GM19452 (cell line): ENCODE data around the gene DTX4.

Source experiments
- ATAC-seq: cut with Tn5 transposase; IDR thresholded peaks from one replicate; pipeline ENCODE4 v1.9.1; 2021; ENCODE audit not compliant: unreplicated experiment

DTX4 gene

DNA sequence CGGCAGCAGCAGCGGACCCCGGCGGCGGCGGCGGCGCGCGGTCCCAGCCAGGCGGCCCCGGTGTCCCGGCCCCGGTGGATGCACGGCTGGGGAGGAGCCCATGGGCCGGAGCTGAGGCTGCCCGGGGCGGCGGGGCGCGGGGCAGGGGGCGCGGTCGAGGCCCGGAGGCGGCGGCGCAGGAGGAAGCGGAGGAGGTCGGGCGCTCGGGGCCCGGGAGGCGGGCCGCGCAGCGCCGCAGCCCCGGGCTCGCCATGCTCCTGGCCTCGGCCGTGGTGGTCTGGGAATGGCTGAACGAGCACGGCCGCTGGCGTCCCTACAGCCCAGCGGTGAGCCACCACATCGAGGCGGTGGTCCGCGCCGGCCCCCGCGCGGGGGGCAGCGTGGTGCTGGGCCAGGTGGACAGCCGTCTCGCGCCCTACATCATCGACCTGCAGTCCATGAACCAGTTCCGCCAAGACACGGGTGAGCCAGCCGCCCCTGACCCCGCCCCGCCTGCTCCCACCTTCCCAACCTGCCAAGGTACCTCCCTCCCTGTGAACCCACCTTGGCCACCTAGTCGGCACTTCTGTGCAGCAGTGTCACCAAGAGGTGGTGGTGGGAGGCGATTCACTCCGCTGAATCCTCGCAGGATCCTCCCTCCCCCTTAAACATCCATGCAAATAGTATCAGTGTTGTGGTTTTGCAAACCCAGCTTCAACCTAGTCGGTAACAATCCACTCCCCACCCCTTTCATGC lies 580 bp downstream of the DTX4 start:
- peak; percentile 35 for ATAC-seq

DNA sequence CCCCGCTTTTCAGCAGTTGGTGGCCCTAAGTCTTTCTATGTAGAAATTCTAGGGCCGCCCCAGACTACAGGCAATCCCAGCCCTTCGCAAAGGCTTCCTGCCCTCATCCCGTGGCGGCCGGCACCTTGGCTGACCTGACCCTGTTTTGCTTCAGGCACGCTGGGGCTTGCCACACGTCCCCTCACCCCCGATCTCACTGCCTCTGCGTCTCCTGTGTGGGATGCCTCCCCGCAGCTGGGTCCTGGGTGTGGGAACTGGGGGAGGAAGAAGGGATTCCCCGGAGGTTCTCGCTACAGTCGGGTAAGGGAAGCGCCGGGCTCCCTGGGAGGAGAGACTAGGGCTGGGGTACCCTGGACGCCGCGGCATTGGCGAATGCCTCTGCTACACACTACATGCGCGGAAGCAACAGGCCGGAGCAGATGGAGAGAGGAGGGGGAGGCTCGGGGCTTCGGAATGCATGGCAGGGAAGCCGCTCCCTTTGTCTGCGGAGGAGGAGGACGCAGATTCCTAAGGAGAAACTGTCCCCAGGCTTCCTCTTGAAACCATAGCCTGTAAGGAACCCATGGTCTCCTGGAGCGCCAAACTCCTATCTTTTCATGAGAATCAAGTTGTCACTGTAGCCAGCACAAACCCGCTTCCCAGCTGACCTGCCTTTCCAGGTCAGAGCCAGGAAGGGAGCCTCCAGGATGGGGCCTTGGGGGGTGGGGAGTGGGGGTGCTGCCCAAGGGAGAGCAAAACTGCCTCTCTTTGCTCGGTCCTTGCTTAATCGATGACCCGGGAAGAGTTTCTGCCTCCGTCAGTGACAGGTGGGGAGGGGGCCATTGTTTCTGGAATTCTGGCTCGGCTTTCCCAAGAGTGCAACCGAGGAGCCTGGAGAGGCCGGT lies 1.4 kb downstream of the DTX4 start:
- no peak for ATAC-seq

- no peak for ATAC-seq
Measured at GRCh38 chr11:59173964-59174663, 2.2 kb downstream of the DTX4 start.

DNA sequence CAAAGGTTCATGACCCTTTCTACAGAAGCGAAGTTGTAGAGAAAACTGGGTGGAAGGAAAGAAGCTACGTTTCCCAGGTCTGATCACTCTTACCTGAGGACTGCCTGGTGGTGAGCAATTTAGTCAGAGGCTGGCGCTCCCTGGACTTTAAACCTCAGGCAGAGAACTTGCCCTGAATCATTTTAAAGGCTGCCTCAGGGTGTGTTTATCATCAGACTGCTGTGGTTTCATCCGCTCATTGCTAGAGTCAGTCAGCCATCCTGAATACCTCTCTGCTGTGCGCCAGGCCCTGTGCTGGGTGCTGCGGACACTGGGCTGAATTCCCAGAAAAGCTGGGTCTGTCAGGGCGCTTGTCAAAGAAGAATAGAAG lies 2.7 kb downstream of the DTX4 start:
- ATAC-seq: no peak

DNA sequence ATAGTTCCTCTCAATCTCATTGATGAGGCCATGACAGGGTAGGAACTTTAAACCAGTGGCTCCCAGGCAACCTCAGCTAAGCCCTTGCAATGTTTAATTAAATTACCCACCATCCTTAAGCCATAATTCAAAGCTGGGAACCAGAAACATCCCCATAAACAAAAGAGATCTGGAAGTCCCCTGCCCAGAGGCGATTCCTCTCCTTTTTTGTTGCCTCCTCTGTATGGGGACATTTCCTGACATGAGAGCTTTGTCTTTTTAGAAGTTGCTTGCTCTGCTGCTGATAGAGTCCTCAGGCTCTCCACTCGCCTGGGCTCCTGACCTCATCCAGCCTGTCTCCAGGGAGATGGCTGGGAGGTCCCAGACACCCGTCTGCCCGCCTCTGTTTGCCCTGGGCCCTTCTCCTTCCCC lies 3.2 kb downstream of the DTX4 start:
- no peak for ATAC-seq

DNA sequence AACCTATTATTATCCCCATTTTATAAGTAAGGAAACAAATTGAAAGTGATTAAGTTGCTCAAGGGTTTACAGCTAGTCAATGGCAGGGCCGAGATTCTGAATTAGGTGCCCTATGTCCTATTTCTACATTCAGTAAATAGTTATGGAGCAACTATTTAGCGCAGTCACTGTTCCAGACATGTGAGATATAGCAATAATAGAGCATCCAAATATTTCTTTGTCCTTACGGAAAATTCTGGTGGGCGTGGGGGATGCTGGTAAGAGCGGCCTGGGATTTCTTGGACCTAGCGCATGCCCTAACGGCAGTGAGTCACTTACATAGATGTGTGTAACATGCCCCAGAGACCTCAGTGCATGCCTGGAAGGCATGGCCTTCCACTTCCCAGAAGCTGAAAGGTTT lies 4.4 kb downstream of the DTX4 start:
- ATAC-seq: no peak

DNA sequence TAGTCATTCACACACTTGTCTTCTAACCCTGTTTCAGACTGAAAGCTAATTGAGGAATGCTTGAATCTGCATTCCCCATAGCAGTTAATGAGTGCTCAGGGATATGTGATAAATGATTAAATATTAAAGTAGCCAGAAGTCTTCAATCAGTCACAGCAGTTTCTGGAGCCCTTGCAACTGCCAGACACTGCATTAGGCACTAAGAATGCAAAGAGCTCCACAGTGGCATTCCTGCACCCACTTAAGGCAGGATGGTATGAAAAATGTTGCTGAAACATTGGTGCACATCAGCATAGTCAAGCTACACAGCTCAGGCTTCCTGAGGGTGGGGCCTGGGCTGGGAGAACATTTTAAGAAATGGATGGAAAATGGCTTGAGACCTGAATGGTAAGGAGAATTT lies 6.5 kb downstream of the DTX4 start:
- no peak for ATAC-seq

DNA sequence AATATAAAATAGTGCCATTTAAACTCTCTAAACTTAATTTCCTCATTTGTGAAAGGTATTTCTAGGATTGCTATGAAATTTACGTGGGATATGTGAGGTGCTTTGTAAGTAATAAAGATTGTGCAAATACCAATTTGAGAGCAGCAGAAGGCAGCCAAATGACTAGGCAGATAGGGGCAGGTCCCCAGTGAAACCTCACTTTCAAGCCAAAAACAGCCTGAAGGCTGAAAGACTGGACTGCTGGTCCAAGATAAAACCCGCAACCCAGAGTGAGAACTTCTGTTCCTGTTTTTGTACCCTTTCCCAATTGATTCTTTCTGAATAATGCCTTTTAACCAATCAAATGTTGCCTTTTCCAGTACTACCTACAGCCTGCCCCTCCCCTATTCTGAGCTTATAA lies 7.2 kb downstream of the DTX4 start:
- no peak for ATAC-seq

DNA sequence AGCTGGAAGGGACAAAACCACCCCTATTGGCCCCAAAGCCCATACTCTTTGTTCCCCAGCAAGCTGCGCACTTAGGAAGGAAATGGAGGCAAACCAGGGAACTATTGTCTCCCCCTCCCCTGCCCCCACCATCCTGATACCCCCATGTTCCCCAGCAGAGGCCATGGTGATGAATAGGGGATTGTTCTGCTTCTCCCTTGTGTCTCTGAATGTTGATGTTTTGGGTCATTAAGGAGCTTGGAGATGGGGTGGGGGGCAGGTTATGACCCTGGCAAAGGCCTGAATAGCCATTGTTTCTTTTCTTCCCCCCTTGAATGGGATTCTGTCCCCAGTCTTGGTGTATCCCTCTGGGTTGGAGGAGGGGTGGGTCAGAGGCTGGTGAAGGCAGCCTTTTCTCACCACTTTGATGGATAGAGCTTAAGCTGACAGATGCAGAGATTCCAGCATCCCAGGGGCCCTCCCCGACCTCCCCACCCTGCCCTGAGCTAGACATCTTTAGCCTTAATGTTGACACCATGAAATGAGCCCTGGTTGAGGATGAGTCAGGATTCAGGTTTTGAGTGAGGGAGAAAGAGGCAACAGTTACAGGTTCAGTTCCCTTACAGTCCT lies 8.3 kb downstream of the DTX4 start:
- ATAC-seq: no peak

DNA sequence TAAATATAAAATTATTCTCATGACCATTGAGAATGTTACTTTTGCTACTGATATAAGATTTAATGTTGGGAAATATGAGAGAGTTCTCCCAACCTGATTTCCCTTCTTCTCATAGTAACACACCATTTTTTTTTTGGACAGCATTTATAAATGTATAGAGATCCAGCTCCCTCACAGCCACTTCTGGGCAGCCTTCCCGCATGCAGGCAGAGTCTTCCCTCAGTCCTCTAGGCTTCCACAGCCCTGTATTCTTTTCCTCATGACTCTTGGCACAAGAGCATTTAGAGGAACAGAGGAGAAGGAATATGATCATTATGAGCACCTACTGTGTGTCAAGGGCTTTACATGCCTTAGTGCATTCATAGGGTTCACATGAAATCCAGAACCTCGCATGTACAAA lies 9.0 kb downstream of the DTX4 start:
- no peak for ATAC-seq

DNA sequence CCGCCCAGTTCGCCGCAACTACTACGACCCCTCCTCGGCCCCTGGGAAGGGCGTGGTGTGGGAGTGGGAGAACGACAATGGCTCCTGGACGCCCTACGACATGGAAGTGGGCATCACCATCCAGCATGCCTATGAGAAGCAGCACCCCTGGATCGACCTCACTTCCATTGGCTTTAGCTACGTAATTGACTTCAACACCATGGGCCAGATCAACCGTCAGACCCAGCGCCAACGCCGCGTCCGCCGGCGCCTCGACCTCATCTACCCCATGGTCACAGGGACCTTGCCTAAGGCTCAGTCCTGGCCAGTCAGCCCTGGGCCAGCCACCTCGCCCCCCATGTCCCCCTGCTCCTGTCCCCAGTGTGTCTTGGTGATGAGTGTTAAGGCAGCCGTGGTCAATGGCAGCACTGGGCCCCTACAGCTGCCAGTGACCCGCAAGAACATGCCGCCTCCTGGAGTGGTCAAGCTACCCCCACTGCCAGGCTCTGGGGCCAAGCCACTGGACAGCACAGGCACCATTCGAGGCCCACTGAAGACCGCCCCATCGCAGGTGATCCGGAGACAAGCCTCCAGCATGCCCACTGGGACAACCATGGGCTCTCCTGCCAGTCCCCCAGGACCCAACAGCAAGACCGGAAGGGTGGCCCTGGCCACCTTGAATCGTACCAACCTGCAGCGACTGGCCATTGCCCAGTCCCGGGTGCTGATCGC lies 10.0 kb downstream of the DTX4 start:
- ATAC-seq: no peak

- no peak for ATAC-seq
Measured at GRCh38 chr11:59182457-59183151, 10.7 kb downstream of the DTX4 start.

GRCh38 chr11:59183771-59184170 lies 11.8 kb downstream of the DTX4 start:
- no peak for ATAC-seq

GRCh38 chr11:59184691-59185339 lies 12.9 kb downstream of the DTX4 start:
- no peak for ATAC-seq

- ATAC-seq: no peak
Measured at GRCh38 chr11:59185386-59185945, 13.5 kb downstream of the DTX4 start.

DNA sequence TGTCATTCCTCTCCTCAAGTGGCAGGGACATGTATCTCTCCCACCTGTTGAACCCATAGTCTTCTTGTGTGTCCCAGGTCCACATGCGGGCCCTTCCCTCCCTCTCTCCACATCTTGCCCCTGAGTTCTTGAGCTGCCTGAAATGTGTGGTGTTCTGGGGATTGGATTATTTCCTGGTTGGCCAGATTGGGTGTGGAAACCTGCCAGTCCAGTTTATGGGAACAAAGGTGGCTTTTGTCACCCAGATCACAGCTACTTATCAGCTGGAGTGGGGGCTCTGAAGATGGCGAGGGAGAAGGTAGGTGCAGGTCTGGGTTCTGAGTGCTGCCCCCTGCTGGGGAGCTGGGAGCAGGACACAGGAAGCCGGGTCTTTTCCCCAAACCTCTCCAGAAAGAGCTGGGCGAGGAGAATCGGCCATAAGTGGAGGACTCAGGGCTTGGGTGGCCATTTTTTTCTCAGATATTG lies 14.2 kb downstream of the DTX4 start:
- no peak for ATAC-seq

DNA sequence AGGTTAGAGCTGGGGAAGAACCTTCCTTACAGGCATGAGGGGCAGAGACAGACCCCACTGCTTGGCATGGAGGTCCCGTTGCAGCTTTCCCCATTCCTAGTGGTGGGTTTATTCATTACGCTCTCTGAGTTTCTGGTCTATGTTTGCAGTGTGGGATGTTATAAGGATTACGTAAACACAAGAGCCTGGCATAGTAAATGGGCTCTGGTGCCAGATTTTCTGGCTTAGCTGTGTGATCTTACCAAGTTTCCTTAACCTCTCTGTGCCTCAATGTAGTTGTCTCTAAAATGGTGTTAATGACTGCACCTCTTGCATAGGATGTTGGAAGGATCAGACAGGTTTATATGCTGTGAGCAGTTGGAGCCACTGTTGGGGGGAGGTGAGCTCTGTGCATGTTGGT lies 15.1 kb downstream of the DTX4 start:
- ATAC-seq: no peak

- ATAC-seq: no peak
Measured at GRCh38 chr11:59187587-59187986, 15.7 kb downstream of the DTX4 start.

GRCh38 chr11:59188954-59189353 lies 17.0 kb downstream of the DTX4 start:
- ATAC-seq: no peak
